NCI-H2081 (cell line): ENCODE results near the gene LY6G5C.

Experiments used
- DNase-seq, 2 experiments: peaks; one replicate each; lab custom pipeline; 2025; lab: John Stamatoyannopoulos, UW

The LY6G5C gene

DNA sequence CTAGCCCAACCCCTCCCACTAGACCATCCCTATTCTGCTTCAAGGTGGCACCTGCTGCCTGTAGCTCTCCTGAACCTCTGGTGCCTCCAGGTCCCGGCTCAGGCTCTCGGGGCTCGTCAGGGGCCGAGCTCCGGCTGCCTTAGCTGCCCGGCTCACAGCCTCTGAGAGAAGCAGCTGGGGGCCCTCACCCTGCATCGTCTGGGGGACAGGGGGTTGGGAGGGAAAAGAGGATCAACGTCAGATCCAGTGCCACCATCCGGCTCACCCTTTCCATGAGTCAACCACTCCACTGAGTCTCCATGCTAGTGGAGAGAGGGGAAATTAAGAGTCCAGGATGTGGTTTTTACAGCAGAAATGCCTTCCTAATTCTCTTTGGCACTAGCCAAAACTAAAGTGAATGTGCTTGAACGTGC, 41.4 kb downstream of the LY6G5C start:
- DNase-seq = no peak

DNA sequence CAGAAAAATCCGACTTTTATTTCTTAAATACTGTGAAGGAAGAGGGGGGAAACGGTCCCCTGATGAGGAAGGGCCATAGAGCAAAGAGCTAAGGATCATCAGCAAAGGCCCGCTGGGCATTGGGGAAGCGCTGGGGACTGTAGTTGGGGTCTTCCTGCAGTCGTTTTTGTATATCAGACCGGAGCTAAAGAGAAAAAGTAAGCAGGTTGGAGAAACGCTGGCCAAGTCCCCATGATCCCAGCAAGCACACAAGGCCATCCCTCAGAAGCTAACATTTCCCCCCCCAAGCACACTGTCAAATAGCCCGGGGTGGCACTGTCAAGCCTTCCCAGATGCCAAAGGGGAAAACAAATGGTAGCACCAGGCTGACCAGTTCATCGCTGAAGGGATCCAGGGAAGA, 41.8 kb downstream of the LY6G5C start:
- no peak for DNase-seq

DNA sequence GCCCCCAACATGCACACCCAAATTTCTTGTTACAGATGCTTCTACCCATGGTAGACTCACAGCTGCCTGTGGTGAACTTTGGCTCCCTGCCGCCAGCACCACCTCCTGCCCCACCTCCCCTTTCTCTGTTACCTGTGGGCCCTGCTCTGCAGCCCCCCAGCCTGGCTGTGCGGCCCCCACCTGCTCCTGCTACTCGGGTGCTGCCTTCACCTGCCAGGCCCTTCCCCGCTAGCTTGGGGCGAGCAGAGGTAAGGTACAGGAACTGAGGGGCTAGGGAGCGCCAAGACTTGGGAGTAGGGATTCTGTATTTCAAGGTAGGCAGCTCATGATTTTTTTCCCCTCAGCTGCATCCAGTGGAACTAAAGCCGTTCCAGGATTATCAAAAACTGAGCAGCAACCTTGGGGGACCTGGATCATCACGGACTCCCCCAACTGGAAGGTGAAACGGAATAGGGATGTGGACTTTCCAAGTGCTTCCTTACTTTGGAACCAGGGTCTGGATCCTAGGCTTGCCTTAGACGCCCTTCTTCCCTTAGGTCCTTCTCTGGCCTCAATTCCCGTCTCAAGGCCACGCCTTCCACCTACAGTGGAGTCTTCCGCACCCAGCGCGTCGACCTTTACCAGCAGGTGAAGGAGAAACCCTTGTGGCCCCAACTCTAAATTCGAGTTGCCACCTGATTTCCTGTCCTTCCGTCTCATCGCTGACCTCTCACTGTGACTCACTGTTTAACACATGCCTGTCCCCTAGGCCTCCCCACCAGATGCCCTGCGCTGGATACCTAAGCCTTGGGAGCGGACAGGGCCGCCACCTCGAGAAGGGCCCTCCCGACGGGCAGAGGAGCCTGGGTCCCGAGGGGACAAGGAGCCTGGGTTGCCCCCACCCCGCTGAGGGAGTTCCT, 43.9 kb downstream of the LY6G5C start:
- no peak for DNase-seq

GRCh38 chr6:31634969-31635575, 45.8 kb downstream of the LY6G5C start:
- DNase-seq = no peak

DNA sequence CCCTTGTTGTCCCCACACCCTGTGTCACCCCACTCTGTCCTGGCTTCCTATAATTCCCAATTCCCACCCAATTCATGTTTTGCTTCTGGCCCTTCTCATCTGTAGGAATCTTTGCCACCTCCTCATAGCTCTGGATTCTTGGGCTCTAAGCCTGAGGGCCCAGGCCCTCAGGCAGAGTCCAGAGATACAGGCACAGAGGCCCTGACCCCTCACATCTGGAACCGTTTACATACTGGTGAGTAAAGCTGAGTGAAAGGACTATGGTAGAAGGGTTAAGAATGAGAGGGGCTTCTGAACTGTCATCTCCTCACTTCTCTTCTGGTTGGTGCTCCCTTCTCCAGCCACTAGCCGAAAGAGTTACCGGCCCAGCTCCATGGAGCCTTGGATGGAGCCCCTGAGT, 46.7 kb downstream of the LY6G5C start:
- no peak for DNase-seq

GRCh38 chr6:31633447-31633846, 47.4 kb downstream of the LY6G5C start:
- DNase-seq = no peak

- no peak for DNase-seq
These were observed 48.5 kb downstream of the LY6G5C start for GRCh38 chr6:31632279-31632946.

DNA sequence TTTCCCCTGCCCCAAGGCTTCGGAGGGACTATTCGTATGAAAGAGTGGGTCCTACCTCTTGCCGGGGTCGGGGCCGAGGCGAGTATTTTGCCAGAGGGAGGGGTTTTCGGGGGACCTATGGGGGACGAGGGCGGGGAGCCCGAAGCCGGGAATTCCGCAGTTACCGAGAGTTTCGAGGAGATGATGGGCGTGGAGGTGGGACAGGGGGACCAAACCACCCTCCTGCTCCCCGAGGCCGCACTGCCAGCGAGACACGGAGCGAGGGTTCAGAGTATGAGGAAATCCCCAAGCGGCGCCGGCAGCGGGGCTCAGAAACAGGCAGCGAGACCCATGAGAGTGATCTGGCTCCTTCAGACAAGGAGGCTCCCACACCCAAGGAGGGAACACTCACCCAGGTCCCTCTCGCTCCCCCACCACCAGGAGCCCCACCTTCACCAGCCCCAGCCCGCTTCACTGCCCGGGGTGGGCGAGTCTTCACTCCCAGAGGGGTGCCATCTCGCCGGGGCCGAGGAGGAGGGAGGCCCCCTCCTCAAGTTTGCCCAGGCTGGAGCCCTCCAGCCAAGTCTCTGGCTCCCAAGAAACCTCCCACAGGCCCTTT, 49.1 kb downstream of the LY6G5C start:
- no peak for DNase-seq

GRCh38 chr6:31631209-31631608, 49.7 kb downstream of the LY6G5C start:
- DNase-seq = no peak

- no peak for DNase-seq
These were observed 50.5 kb downstream of the LY6G5C start for GRCh38 chr6:31630177-31630934.

DNA sequence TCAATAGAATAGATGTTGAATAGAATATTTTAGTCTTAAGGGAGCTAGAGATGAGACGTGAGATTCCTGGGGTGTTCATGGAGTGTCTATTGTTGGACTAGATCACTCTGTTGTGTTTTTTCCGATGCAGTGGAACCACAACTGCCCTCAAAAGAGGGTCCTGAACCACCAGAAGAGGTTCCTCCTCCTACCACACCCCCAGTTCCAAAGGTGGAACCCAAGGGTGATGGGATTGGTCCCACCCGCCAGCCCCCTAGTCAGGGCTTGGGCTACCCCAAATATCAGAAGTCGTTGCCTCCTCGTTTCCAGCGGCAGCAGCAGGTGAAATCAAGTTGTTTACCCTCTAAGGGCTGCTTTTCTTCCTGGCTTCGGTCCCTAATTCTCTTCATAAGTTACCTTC, 51.9 kb downstream of the LY6G5C start:
- no peak for DNase-seq

DNA sequence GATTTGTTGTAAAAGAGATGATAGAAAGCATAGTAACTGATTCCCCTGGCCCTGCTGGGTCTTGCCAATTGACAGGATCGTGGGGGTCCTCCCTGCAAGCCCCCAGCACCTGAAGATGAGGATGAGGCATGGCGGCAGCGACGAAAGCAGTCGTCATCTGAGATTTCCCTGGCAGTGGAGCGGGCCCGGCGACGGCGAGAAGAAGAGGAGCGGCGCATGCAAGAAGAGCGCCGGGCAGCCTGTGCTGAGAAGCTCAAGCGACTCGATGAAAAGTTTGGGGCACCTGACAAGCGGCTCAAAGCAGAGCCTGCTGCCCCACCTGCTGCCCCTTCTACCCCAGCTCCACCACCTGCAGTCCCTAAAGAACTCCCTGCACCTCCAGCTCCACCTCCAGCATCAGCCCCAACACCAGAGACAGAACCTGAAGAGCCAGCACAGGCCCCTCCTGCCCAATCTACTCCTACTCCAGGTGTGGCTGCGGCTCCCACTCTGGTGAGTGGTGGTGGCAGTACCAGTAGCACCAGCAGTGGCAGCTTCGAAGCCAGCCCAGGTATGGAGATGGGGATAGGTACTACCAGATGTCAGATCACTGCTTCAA, 53.1 kb downstream of the LY6G5C start:
- DNase-seq = no peak

DNA sequence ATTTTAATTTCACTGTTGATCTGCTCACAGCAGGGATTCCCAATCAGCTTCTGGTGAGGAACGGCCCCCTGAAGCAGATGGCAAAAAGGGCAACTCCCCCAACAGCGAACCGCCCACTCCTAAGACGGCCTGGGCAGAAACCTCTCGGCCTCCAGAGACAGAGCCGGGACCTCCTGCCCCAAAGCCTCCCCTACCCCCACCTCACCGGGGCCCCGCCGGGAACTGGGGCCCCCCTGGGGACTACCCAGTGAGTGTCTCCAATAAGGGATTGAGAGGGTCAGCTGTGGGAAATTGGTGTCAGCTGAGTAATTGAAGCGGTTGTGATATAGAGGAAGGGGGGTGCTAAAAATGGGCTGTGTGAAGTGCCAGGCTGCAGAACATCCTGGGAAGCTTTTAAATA, 53.9 kb downstream of the LY6G5C start:
- no peak for DNase-seq
